ENCODE measurements around the gene DHX9. TPM values are rescaled to one million over a fixed set of nuclear protein-coding genes. Genes with fewer than 3 reads are reported as not detected.

Gene DHX9
- total and polyA plus RNA-seq, 2 donors (not counting 1 experiment from before 2014, with no cell fraction given) = 120 to 133 TPM

DNA sequence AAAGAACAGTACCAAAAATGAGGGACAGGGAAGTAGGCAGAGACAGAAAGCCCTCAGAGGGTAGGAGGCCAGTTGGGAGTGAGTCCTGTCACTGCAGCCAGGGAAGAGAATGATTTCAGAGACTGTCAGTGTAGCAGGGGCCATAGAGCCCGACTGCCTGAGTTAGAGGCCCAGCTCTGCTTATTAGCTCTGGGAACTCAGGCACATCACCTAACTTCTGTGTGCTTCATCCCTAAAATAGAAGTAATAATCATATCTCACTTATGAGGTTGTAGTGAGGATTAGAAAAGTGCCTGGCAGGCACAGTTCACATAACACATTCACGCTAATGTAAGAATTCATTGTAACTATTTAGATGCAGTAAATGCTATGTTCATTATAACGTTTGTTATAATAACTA, 31.2 kb upstream of the DHX9 start:
- Histone ChIP-seq H3K9ac (ENCODE audit: insufficient read depth, low read length) (no peak overlapping the region), H3K4me3 (replicated peaks in 1 of 4; ENCODE audit: control extremely low read depth in 1 of 4, insufficient read depth in 1 of 4, low read depth in 3 of 4, low read length in 4 of 4) (no peak overlapping the region), H4K20me1 (ENCODE audit: control insufficient read depth, extremely low read depth, insufficient read depth, low read length) (no peaks in the 10 kb centered on the region), H3K36me3 (ENCODE audit: control insufficient read depth, insufficient read depth, low read length) (no peaks in the 10 kb centered on the region), H3K79me2 (ENCODE audit: control insufficient read depth, insufficient read depth, low read length) (no peaks in the 10 kb centered on the region), H3K4me1 (ENCODE audit: control insufficient read depth, extremely low read depth, insufficient read depth, low read length) (no peaks in the 10 kb centered on the region), H3K27me3 (ENCODE audit: control insufficient read depth, insufficient read depth, low read length) (no peaks in the 10 kb centered on the region), H3K4me2 (ENCODE audit: extremely low read depth, insufficient read depth, low read length) (no peak overlapping the region), H2AFZ (ENCODE audit: low read length) (no peak overlapping the region), H3K9me3 (ENCODE audit: control insufficient read depth, insufficient read depth, low read depth, low read length) (no peaks in the 10 kb centered on the region), H3K27ac (ENCODE audit: insufficient read depth, low read length) (no peak overlapping the region)
- DNase-seq (ENCODE audit: low read depth in 2 of 2) = no peak
- TF ChIP-seq EZH2 (IDR thresholded peaks at IDR 0.05; ENCODE audit: low read length, missing control alignments) (no peak), CTCF (conservative IDR thresholded peaks at IDR 0.05 in 1 of 2, IDR thresholded peaks at IDR 0.05 in 1 of 2; ENCODE audit: low read depth in 1 of 2, low read length in 2 of 2) (no peak)

DNA sequence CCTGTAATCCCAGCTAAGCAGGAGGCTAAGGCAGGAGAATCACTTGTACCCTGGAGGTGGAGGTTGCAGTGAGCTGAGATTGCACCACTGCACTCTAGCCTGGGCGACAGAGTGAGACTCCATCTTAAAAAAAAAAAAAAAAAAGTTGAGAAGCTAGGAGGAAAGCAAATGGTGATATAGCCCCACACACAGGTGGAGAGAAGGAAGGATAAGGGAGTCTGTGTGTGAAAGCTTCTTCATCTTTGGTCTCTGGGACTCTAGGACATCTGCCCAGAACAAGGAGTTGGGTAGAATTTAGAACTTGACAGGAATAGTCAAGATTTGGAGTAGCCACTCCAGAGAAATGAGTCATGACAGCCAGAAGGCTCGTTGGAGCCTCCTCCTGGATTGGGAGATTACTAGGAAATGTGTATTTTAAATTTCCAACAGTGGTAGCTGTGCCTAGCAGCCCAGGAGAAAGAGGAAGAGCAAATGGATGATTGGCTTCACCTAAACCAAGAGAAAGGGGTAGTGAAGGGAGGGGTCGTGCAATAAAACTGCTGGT, 29.7 kb upstream of the DHX9 start:
- Histone ChIP-seq H4K20me1 (ENCODE audit: control insufficient read depth, extremely low read depth, insufficient read depth, low read length) (no peaks in the 10 kb centered on the region), H3K4me2 (ENCODE audit: extremely low read depth, insufficient read depth, low read length) (no peak overlapping the region), H3K27ac (ENCODE audit: insufficient read depth, low read length) (no peak overlapping the region), H3K4me3 (replicated peaks in 1 of 4; ENCODE audit: control extremely low read depth in 1 of 4, insufficient read depth in 1 of 4, low read depth in 3 of 4, low read length in 4 of 4) (no peak overlapping the region), H2AFZ (ENCODE audit: low read length) (no peak overlapping the region), H3K27me3 (ENCODE audit: control insufficient read depth, insufficient read depth, low read length) (no peaks in the 10 kb centered on the region), H3K79me2 (ENCODE audit: control insufficient read depth, insufficient read depth, low read length) (no peaks in the 10 kb centered on the region), H3K9me3 (ENCODE audit: control insufficient read depth, insufficient read depth, low read depth, low read length) (no peaks in the 10 kb centered on the region), H3K9ac (ENCODE audit: insufficient read depth, low read length) (no peak overlapping the region), H3K36me3 (ENCODE audit: control insufficient read depth, insufficient read depth, low read length) (no peaks in the 10 kb centered on the region), H3K4me1 (ENCODE audit: control insufficient read depth, extremely low read depth, insufficient read depth, low read length) (no peaks in the 10 kb centered on the region)
- no peak for TF ChIP-seq CTCF (conservative IDR thresholded peaks at IDR 0.05 in 1 of 2, IDR thresholded peaks at IDR 0.05 in 1 of 2; ENCODE audit: low read depth in 1 of 2, low read length in 2 of 2)
- TF ChIP-seq EZH2 (IDR thresholded peaks at IDR 0.05; ENCODE audit: low read length, missing control alignments) = no peak
- no peak for DNase-seq (ENCODE audit: low read depth in 2 of 2)

GRCh38 chr1:182811975-182812722, 27.0 kb upstream of the DHX9 start:
- Histone ChIP-seq H3K4me1 (ENCODE audit: control insufficient read depth, extremely low read depth, insufficient read depth, low read length) (no peaks in the 10 kb centered on the region), H3K79me2 (ENCODE audit: control insufficient read depth, insufficient read depth, low read length) (no peaks in the 10 kb centered on the region), H3K9ac (ENCODE audit: insufficient read depth, low read length) (no peak overlapping the region), H3K9me3 (ENCODE audit: control insufficient read depth, insufficient read depth, low read depth, low read length) (no peaks in the 10 kb centered on the region), H4K20me1 (ENCODE audit: control insufficient read depth, extremely low read depth, insufficient read depth, low read length) (no peaks in the 10 kb centered on the region), H3K27ac (ENCODE audit: insufficient read depth, low read length) (no peak overlapping the region), H3K27me3 (ENCODE audit: control insufficient read depth, insufficient read depth, low read length) (no peaks in the 10 kb centered on the region), H3K4me3 (replicated peaks in 1 of 4; ENCODE audit: control extremely low read depth in 1 of 4, insufficient read depth in 1 of 4, low read depth in 3 of 4, low read length in 4 of 4) (no peak overlapping the region), H2AFZ (ENCODE audit: low read length) (no peak overlapping the region), H3K4me2 (ENCODE audit: extremely low read depth, insufficient read depth, low read length) (no peak overlapping the region), H3K36me3 (ENCODE audit: control insufficient read depth, insufficient read depth, low read length) (no peaks in the 10 kb centered on the region)
- DNase-seq (ENCODE audit: low read depth in 2 of 2) = no peak
- TF ChIP-seq EZH2 (IDR thresholded peaks at IDR 0.05; ENCODE audit: low read length, missing control alignments) (no peak), CTCF (conservative IDR thresholded peaks at IDR 0.05 in 1 of 2, IDR thresholded peaks at IDR 0.05 in 1 of 2; ENCODE audit: low read depth in 1 of 2, low read length in 2 of 2) (no peak)
